ENCODE measurements around the gene HSPB2.

GRCh38 chr11:111961389-111962300 is 49.1 kb downstream of the HSPB2 start:
- no peak for TF ChIP-seq CTCF (IDR thresholded peaks at IDR 0.05)
- TF ChIP-seq POLR2A (IDR thresholded peaks at IDR 0.05) = no peak
- no peak for TF ChIP-seq EP300 (IDR thresholded peaks at IDR 0.05)

All from tibial nerve (tissue), 4 donors.